H9 (cell line): ENCODE measurements around the gene ITGA1. TPM values are rescaled to one million over a fixed set of nuclear protein-coding genes. Genes with fewer than 3 reads are reported as not detected.

Source experiments
- DNase-seq: peaks from one replicate; pipeline ENCODE4 v3.0.0-alpha.2; 2017
- H2AFZ ChIP-seq: one replicate; pipeline ENCODE4 v1.6.1; 2013; ENCODE audit warnings: mild to moderate bottlenecking, low read length, control low read depth, moderate library complexity
- H2AK5ac ChIP-seq: 2 replicates; pipeline ENCODE4 v1.6.1; 2013; ENCODE audit warnings: low read length, control low read depth, mixed read lengths; ENCODE audit not compliant: insufficient read length
- H2BK120ac ChIP-seq: one replicate; pipeline ENCODE4 v1.6.1; 2013; ENCODE audit warnings: low read depth, mild to moderate bottlenecking, low read length, control low read depth, inconsistent platforms; ENCODE audit not compliant: poor library complexity, severe bottlenecking
- H2BK12ac ChIP-seq: 2 replicates; pipeline ENCODE4 v1.6.1; 2013; ENCODE audit warnings: low read length, control low read depth, mixed read lengths, low read depth; ENCODE audit not compliant: insufficient read length
- H2BK15ac ChIP-seq: 2 replicates; pipeline ENCODE4 v1.6.1; 2013; ENCODE audit warnings: low read depth, low read length, control low read depth
- H2BK20ac ChIP-seq: one replicate; pipeline ENCODE4 v1.6.1; 2013; ENCODE audit warnings: low read depth, mild to moderate bottlenecking, low read length, control low read depth, inconsistent platforms; ENCODE audit not compliant: poor library complexity, severe bottlenecking
- H2BK5ac ChIP-seq: 2 replicates; pipeline ENCODE4 v1.6.1; 2013; ENCODE audit warnings: low read length, control low read depth, mixed read lengths; ENCODE audit not compliant: insufficient read length
- H3K14ac ChIP-seq: 2 replicates; pipeline ENCODE4 v1.6.1; 2013; ENCODE audit warnings: low read length, control low read depth; ENCODE audit not compliant: insufficient read depth
- H3K18ac ChIP-seq: 2 replicates; pipeline ENCODE4 v1.6.1; 2013; ENCODE audit warnings: low read depth, mild to moderate bottlenecking, mixed read lengths, low read length, control low read depth; ENCODE audit not compliant: insufficient read length
- H3K23ac ChIP-seq: 2 replicates; pipeline ENCODE4 v1.6.1; 2013; ENCODE audit warnings: low read length, control low read depth, mixed read lengths, low read depth; ENCODE audit not compliant: insufficient read length
- H3K23me2 ChIP-seq: 2 replicates; pipeline ENCODE4 v1.6.1; 2013; ENCODE audit warnings: low read depth, mild to moderate bottlenecking, mixed read lengths, low read length, control low read depth; ENCODE audit not compliant: insufficient read length, poor library complexity, severe bottlenecking
- H3K27ac ChIP-seq: 2 replicates; pipeline ENCODE4 v1.5.1; 2013; ENCODE audit warnings: low read length, control low read depth, mixed read lengths, low read depth; ENCODE audit not compliant: insufficient read length
- H3K27me3 ChIP-seq: 2 replicates; pipeline ENCODE4 v1.6.1; 2013; ENCODE audit warnings: low read length, control low read depth, inconsistent platforms; ENCODE audit not compliant: insufficient read depth
- H3K4ac ChIP-seq: 2 replicates; pipeline ENCODE4 v1.6.1; 2013; ENCODE audit warnings: low read depth, mild to moderate bottlenecking, control low read depth, inconsistent platforms, low read length, moderate library complexity
- H3K4me1 ChIP-seq: 2 replicates; pipeline ENCODE4 v1.6.1; 2013; ENCODE audit warnings: low read length, control low read depth, inconsistent platforms; ENCODE audit not compliant: insufficient read depth
- H3K4me2 ChIP-seq: 2 replicates; pipeline ENCODE4 v1.6.1; 2013; ENCODE audit warnings: low read length, control low read depth, mixed read lengths; ENCODE audit not compliant: insufficient read length, insufficient read depth
- H3K56ac ChIP-seq: 2 replicates; pipeline ENCODE4 v1.6.1; 2013; ENCODE audit warnings: low read depth, mild to moderate bottlenecking, mixed read lengths, low read length, control low read depth; ENCODE audit not compliant: insufficient read length
- H3K79me1 ChIP-seq: 2 replicates; pipeline ENCODE4 v1.6.1; 2013; ENCODE audit warnings: low read depth, mild to moderate bottlenecking, moderate library complexity, low read length, control low read depth, inconsistent platforms; ENCODE audit not compliant: insufficient read depth, poor library complexity, severe bottlenecking
- H3K79me2 ChIP-seq: 2 replicates; pipeline ENCODE4 v1.6.1; 2013; ENCODE audit warnings: low read length, control low read depth, inconsistent platforms; ENCODE audit not compliant: insufficient read depth
- H3K9ac ChIP-seq: 2 replicates; pipeline ENCODE4 v1.6.1; 2013; ENCODE audit warnings: low read length, control low read depth, mixed read lengths; ENCODE audit not compliant: insufficient read length; ENCODE audit errors: extremely low read depth
- H3K9me3 ChIP-seq: one replicate; pipeline ENCODE4 v1.6.1; 2013; ENCODE audit warnings: low read depth, low read length, inconsistent platforms; ENCODE audit not compliant: control insufficient read depth
- H3T11ph ChIP-seq: one replicate; pipeline ENCODE4 v1.6.1; 2013; ENCODE audit warnings: mild to moderate bottlenecking, low read length, control low read depth, inconsistent platforms
- H4K20me1 ChIP-seq: one replicate; pipeline ENCODE4 v1.6.1; 2013; ENCODE audit not compliant: control insufficient read depth, insufficient read length, insufficient read depth
- H4K5ac ChIP-seq: 2 replicates; pipeline ENCODE4 v1.6.1; 2013; ENCODE audit warnings: low read depth, mild to moderate bottlenecking, mixed read lengths, low read length, control low read depth; ENCODE audit not compliant: insufficient read length
- H4K8ac ChIP-seq: replicated peaks from 2 replicates; pipeline ENCODE4 v1.6.1; 2013; ENCODE audit warnings: low read length, control low read depth, mixed read lengths, low read depth; ENCODE audit not compliant: insufficient read length
- H4K91ac ChIP-seq: 2 replicates; pipeline ENCODE4 v1.6.1; 2013; ENCODE audit warnings: low read depth, mild to moderate bottlenecking, moderate library complexity, mixed read lengths, low read length, control low read depth; ENCODE audit not compliant: insufficient read length
- H3K27ac Mint-ChIP-seq, 3 experiments: 2 replicates in 2 of 3; 3 replicates in 1 of 3; pipeline ENCODE4 v1.8.0; 2020 to 2021; ENCODE audit warnings: mixed read lengths in 3 of 3, mild to moderate bottlenecking in 1 of 3, moderate library complexity in 1 of 3
- H3K27me3 Mint-ChIP-seq: 2 replicates; pipeline ENCODE4 v1.8.0; 2021; ENCODE audit warnings: low read depth, mild to moderate bottlenecking, moderate library complexity, mixed read lengths
- H3K36me3 Mint-ChIP-seq, 3 experiments: 2 replicates in 2 of 3; 3 replicates in 1 of 3; pipeline ENCODE4 v1.8.0; 2020 to 2021; ENCODE audit warnings: low read depth in 3 of 3, mixed read lengths in 3 of 3; ENCODE audit not compliant: insufficient read depth in 1 of 3
- H3K4me1 Mint-ChIP-seq, 2 experiments: 2 replicates each; pipeline ENCODE4 v1.8.0; 2020; ENCODE audit warnings: mixed read lengths in 2 of 2
- H3K4me3 Mint-ChIP-seq, 2 experiments: 2 replicates in 1 of 2; 3 replicates in 1 of 2; pipeline ENCODE4 v1.8.0; 2020 to 2021; ENCODE audit warnings: mild to moderate bottlenecking in 2 of 2, mixed read lengths in 2 of 2, moderate library complexity in 1 of 2
- H3K9me3 Mint-ChIP-seq, 2 experiments: 2 replicates in 1 of 2; 3 replicates in 1 of 2; pipeline ENCODE4 v1.8.0; 2020; ENCODE audit warnings: mild to moderate bottlenecking in 2 of 2, mixed read lengths in 2 of 2, moderate library complexity in 1 of 2
- CTCF ChIP-seq: fragments of 200-600 bp; sonication (generic); conservative IDR thresholded peaks from 3 replicates; pipeline ENCODE4 v1.8.0; 2021; ENCODE audit warnings: antibody characterized with exemption, mild to moderate bottlenecking
- WGBS: extraction: QIAGEN DNeasy Blood & Tissue Kit; methylation state at CpG from one replicate; pipeline ENCODE4 v1.1.7; 2013; ENCODE audit warnings: missing lambda C conversion rate, low lambda C conversion rate, mixed read lengths; ENCODE audit not compliant: insufficient read length; ENCODE audit errors: extremely low coverage; 5-methylcytosine and 5-hydroxymethylcytosine counted together
- total RNA-seq: library from RNA; stranded (reverse); gene quantifications from 2 replicates; pipeline ENCODE4 v1.2.1, GENCODE V29; 2021

ITGA1 gene
- total RNA-seq, 1 experiment from 2014 or later, result 3.9 TPM

- Mint-ChIP-seq H3K9me3 (no peaks in the 10 kb centered on the region), H3K27me3 (no peaks in the 10 kb centered on the region), H3K27ac (0 out of 7 replicates have a peak overlapping the region, but pooled peaks of 1 of the 3 experiments have one; percentile 2), H3K4me3 (no peak overlapping the region), H3K4me1 (no peaks in the 10 kb centered on the region), H3K36me3 (no peaks in the 10 kb centered on the region)
- H3K79me2 ChIP-seq, result no peaks in the 10 kb centered on the region
- H3K23ac ChIP-seq, result no peak overlapping the region
- no peaks in the 10 kb centered on the region for H3K79me1 ChIP-seq
- no peak overlapping the region for H2BK5ac ChIP-seq
- H3K14ac ChIP-seq, result no peak overlapping the region
- no peaks in the 10 kb centered on the region for H4K20me1 ChIP-seq
- H3K23me2 ChIP-seq, result no peaks in the 10 kb centered on the region
- no peak overlapping the region for H2BK20ac ChIP-seq
- no peaks in the 10 kb centered on the region for H3K9me3 ChIP-seq
- DNase-seq, result no peak
- H2BK15ac ChIP-seq, result no peak overlapping the region
- no peak overlapping the region for H4K91ac ChIP-seq
- H3K4ac ChIP-seq, result no peak overlapping the region
- no peak overlapping the region for H3K4me2 ChIP-seq
- H4K8ac ChIP-seq, result no peak overlapping the region
- WGBS, result no CpG with 5 or more reads among the region's 3 CpGs
- H3K18ac ChIP-seq, result no peak overlapping the region
- no peak overlapping the region for H3K27ac ChIP-seq
- no peak overlapping the region for H4K5ac ChIP-seq
- H2AFZ ChIP-seq, result no peak overlapping the region
- no peak overlapping the region for H3K56ac ChIP-seq
- H2AK5ac ChIP-seq, result no peak overlapping the region
- no peaks in the 10 kb centered on the region for H3K27me3 ChIP-seq
- no peak overlapping the region for H2BK12ac ChIP-seq
- H3K4me1 ChIP-seq, result no peaks in the 10 kb centered on the region
- no peak overlapping the region for H3T11ph ChIP-seq
- no peak overlapping the region for H2BK120ac ChIP-seq
- H3K9ac ChIP-seq, result no peak overlapping the region
- TF ChIP-seq CTCF, result no peak
Observed at GRCh38 chr5:52743529-52743928, 44.2 kb upstream of the ITGA1 start.
